CMK (cell line): ENCODE results near the gene CREG1.
"Not testable (repeated sequence)": the region's sequence is repeated elsewhere in the genome, so short reads cannot be mapped to it uniquely, and the experiment has no call there.

ENCODE experiments used
- DNase-seq: peaks from one replicate; pipeline ENCODE4 v3.0.0-alpha.2; 2010; ENCODE audit warnings: low read depth

Gene CREG1

DNA sequence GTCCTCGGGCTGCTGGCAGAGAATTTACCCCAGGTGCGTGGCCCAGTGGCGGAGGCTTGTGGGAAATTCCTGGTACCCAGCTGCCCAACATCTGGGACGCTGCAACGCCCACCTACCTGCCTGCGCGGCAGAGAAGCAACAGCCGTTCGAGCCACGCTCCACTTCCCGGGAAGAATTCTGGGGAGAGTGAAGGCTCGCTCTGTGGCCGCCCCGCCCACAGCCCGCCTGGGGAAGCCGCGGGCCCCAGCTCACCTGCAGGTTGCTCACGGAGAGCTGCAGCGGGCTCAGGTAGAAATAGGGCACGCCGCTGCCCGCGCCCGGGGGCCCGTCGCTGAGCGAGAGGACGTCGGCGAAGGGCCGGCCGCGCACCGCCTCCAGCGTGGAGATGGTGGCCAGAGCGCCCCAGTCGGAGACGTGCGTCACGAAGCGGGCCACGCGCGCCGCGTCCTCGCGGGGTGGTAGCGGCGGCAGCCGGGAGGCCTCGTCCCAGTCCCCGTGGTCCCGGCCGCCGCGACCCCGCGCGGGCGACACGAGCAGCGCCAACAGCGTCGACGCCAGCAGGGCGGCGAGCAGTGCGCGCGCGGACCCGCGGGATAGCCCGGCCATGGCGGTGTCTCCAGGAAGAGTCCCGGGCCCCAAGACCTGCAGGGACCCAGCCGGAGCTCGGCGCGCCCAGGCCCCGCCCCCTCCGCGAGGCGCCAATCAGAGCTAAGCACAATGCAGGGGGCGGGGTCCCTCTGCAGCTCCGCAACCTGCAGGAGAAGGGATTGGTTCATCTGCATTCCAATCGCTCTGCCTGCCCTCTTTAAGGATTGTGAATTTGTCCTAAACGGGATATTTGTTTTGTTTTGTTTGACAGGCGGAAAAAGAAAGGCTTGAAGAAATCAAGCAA is at the start of gene CREG1:
Gene CREG1 (minus strand): TSS at position 627 of the 892 bp plus-strand sequence.
- peak; percentile 87 for DNase-seq

- no peak for DNase-seq
Measured at GRCh38 chr1:167602840-167603239, 49.3 kb upstream of the CREG1 start.

DNA sequence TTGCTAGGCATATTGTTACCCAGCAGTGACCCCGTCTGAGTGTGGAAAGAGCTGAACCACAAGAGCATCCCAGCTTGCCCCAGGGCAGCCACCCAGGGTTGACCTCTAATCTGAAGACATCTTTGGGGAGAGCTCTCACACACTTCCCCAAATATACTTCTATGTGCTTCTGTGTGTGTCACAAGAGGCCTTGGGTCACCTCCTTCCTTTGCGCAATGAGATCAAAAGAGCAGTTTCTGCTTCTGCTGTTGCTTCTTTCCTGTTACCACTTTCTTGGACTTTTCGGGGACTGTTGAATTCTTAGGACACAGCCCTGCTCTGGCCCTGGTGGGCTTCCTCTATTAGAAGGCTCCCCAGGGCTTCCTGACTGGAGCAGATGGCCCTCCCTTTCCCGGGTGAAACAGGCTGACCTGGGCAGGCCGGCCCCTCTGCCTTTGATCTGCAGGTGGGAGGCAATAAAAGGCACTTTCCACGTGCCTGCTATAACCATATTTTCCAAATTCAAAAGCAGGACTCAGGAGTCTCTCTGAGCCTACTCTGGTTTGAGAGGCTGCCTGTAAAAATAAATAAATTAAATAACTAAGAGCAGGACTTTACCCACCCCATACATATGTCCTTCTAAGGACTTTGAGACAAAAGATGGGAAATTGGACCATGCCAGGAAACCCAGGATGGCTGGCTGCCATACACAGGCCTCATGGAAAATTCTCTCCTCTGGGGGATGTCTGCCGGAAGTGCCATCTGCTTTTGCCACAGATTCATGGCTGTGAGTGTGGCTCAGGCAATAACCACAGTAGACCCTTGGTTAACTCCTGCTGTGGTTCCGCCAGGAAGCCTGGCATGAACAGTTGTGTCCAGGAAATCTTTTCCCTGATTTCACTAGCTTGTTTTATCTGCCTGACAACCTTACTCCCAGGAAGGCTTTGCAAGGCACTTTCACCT is 48.2 kb upstream of the CREG1 start:
- DNase-seq = no peak

GRCh38 chr1:167599957-167600581 is 46.5 kb upstream of the CREG1 start:
- peak; percentile 27 for DNase-seq

DNA sequence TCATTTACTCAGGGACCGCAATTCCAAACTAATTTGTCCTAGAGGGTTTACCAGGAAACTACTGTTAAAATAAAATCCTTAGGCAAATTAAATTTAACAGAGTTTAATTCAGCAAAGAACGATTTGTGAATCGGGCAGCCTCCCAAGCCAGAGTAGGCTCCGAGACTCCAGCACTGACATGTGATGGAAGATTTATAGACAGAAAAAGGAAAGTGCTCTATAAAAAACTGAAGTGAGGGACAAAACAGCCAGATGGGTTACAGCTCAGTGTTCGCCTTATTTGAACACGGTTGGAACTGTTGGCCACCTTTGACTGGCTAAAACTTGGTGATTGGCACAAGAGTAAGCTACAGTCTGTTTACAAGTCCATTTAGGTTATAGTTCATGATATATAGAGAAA is 41.3 kb upstream of the CREG1 start:
- no peak for DNase-seq

DNA sequence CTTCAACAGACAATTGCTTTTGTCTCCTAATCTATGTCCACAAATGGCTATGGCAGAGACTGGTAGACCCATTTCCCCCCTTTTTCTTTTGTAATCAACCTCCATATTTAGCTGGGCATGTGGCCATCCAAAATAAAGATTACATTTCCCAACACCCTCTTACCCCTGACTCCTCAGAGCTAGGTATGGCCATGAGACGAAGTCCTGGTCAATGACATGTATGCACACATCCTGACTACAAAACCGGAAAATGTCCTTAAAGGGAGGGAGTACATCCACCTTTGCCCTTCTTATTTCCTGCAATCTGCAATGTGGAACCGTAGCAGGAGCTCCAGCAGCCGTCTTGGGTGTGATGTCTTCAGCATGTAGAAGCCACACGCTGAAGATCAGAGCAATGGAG is 40.3 kb upstream of the CREG1 start:
- DNase-seq = no peak

GRCh38 chr1:167592475-167592874 is 38.9 kb upstream of the CREG1 start:
- DNase-seq = no peak

- no peak for DNase-seq
Measured at GRCh38 chr1:167588361-167588760, 34.8 kb upstream of the CREG1 start.

- DNase-seq = no peak
Measured at GRCh38 chr1:167587872-167588271, 34.3 kb upstream of the CREG1 start.

DNA sequence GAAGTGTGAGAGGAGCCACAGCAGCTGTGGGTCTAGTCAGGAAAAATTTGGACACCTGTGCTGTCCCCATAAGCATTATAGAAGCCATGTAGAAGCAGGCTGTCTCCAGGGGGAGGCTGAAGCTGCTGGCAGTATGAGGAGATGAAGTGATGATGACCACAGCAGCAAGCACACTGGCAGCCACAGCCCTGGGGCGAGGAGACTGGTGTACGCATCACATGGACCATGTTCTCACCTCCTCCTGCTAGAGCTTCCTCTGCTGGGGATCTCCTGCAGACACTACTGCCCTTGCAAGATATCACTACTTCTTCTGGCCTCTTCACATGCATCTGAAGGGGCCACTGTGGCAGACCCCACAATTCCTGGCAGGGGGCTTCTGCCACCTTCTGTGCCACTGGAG is 33.8 kb upstream of the CREG1 start:
- DNase-seq = no peak

DNA sequence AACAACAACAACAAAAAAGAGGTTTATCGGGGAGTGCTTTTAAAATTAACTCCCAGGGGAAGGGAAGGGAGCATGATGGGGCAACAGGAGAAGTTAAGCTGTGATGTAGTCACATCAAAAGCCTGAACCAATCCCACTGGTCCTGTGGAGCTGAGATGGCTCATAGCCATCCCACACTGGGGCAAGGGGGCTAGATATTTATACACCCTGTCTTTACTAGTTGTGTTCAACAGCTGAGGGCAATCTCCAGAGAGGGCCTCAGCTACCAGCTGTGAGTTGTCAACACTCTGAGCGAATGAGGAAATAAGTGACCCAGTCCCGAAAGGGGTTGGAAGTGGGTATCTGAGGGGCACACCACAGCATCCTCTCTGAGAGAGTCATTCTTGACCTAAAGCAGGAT is 31.0 kb upstream of the CREG1 start:
- no peak for DNase-seq

GRCh38 chr1:167582722-167583121 is 29.2 kb upstream of the CREG1 start:
- DNase-seq = no peak

DNA sequence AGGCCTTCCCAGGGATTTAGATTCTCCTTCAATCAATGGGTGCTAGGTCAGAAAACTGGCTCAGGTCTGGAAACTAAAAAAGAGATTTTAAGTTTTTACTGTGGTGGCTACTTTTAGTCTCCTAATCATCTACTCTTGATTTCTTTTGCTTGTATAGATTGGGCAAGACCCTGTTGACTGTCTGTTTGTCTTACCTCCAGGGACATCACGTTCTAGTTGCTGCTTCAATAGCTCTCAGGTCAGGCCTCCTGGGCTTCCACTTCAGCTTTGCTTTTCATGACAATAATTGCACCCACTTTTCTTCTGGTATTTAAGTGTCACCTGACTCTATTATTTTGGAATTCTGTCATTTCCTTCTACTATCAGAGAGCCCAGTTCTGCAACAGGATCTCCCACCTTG is 28.5 kb upstream of the CREG1 start:
- no peak for DNase-seq

- DNase-seq = no peak
Measured at GRCh38 chr1:167579986-167580385, 26.4 kb upstream of the CREG1 start.

DNA sequence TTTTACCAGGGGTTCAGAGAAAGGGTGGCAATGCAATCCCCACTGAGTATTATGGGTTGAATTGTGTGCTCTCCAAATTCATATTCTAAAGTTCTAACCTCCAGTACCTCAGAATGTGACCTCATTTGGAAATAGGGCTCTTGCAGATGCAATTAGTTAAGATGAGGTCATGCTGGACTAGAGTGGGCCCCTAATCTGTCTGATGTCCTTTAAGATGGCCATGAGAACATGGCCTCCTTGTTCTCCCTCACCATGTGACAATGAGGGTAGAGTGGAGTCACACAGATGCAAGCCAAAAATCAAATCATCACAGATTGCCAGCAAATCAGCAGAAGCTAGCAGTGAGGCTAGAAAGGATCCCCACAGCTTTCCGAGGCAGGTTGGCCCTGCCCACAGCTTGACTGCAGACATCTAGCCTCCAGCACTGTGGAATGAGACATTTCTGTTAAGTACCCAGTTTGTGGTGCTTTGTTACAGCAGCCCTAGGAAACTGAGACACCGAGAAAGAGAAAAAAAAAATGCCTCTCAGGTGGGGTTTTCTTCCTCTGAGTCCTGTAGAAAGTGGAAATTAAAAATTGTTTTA is 25.5 kb upstream of the CREG1 start:
- no peak for DNase-seq

DNA sequence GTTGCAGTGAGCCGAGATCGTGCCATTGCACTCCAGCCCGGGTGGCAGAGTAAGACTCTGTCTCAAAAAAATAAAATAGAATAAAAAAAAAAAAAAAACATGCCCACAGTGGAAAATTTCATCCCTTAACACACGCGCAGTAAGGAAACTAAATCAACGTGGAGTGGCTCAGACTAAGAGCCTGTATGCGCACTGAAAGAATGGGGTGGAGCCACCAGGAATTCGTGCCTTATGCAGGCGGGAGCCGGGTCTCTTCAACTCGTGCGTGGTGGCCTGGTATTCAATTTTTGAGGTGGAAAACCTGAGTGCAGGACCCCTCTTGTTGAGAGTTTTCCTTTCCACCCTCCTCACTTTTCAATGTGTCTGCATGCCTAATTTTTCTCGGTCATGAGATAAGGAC is 22.1 kb upstream of the CREG1 start:
- DNase-seq = no peak

- no peak for DNase-seq
Measured at GRCh38 chr1:167573035-167573434, 19.5 kb upstream of the CREG1 start.

DNA sequence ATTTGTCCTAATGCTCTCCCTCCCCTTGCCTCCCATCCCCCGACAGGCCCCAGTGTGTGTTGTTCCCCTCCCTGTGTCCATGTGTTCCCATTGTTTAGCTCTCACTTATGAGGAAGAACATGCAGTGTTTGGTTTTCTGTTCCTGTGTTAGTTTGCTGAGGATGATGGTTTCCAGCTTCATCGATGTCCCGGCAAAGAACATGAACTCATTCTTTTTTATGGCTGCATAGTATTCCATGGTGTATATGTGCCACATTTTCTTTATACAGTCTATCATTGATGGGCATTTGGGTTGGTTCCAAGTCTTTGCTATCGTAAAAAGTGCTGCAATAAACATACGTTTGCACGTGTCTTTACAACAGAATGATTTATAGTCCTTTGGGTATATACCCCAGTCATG is 17.1 kb upstream of the CREG1 start:
- DNase-seq = not testable (repeated sequence)

GRCh38 chr1:167567663-167568062 is 14.1 kb upstream of the CREG1 start:
- DNase-seq = no peak

GRCh38 chr1:167566766-167567165 is 13.2 kb upstream of the CREG1 start:
- DNase-seq = no peak

GRCh38 chr1:167565922-167566321 is 12.4 kb upstream of the CREG1 start:
- no peak for DNase-seq

GRCh38 chr1:167564612-167565270 is 11.2 kb upstream of the CREG1 start:
- no peak for DNase-seq
